Gastroesophageal sphincter (tissue), 3 donors: Measurements from ENCODE around the gene HIGD2A.

ENCODE experiments used
- CTCF ChIP-seq, 4 experiments: fragments of 200-600 bp in 2 of 4; fragments of 450-650 bp in 2 of 4; sonication (generic) in 1 of 4; IDR thresholded peaks; one replicate each; pipeline ENCODE4 v1.5.1; 2017 to 2019; ENCODE audit warnings: antibody characterized with exemption in 4 of 4, mild to moderate bottlenecking in 2 of 4, moderate library complexity in 2 of 4
- POLR2A ChIP-seq, 2 donors: fragments of 450-650 bp; IDR thresholded peaks; one replicate each; pipeline ENCODE4 v1.6.1; 2017; ENCODE audit warnings: antibody characterized with exemption in 2 of 2, mild to moderate bottlenecking in 2 of 2, moderate library complexity in 1 of 2

GRCh38 chr5:176401281-176402205 is 13.0 kb downstream of the HIGD2A start:
- TF ChIP-seq CTCF (IDR thresholded peaks at IDR 0.05) (no peak), POLR2A (IDR thresholded peaks at IDR 0.05) (no peak)
